ENCODE results near the gene GPC6.

Gene GPC6

GRCh38 chr13:93861818-93862217, 635.2 kb downstream of the GPC6 start:
- TF ChIP-seq CTCF (conservative IDR thresholded peaks at IDR 0.05) (no peak), ZFX (IDR thresholded peaks at IDR 0.05) (no peak)
- no peak overlapping the region for H3K27ac ChIP-seq

- TF ChIP-seq CTCF (conservative IDR thresholded peaks at IDR 0.05), result no peak
- TF ChIP-seq ZFX (IDR thresholded peaks at IDR 0.05), result no peak
- H3K27ac ChIP-seq, result no peak overlapping the region
Observed at GRCh38 chr13:93862259-93862658, 635.7 kb downstream of the GPC6 start.

- TF ChIP-seq CTCF (conservative IDR thresholded peaks at IDR 0.05) (no peak), ZFX (IDR thresholded peaks at IDR 0.05) (no peak)
- H3K27ac ChIP-seq, result no peak overlapping the region
Observed at GRCh38 chr13:93865235-93865634, 638.6 kb downstream of the GPC6 start.

- H3K27ac ChIP-seq, result no peak overlapping the region
- no peak for TF ChIP-seq CTCF (conservative IDR thresholded peaks at IDR 0.05)
- TF ChIP-seq ZFX (IDR thresholded peaks at IDR 0.05), result no peak
Observed at GRCh38 chr13:93867481-93867880, 640.9 kb downstream of the GPC6 start.

- no peak for TF ChIP-seq CTCF (conservative IDR thresholded peaks at IDR 0.05)
Observed at GRCh38 chr13:93872376-93872775, 645.8 kb downstream of the GPC6 start.

GRCh38 chr13:93872786-93873347, 646.3 kb downstream of the GPC6 start:
- no peak overlapping the region for H3K27ac ChIP-seq
- TF ChIP-seq ZFX (IDR thresholded peaks at IDR 0.05) (no peak), CTCF (conservative IDR thresholded peaks at IDR 0.05) (no peak)

More at GRCh38 chr13:93872376-93872775, 645.8 kb downstream of the GPC6 start:
- H3K27ac ChIP-seq, result no peak overlapping the region

- TF ChIP-seq CTCF (conservative IDR thresholded peaks at IDR 0.05) (no peak), ZFX (IDR thresholded peaks at IDR 0.05) (no peak)
- H3K27ac ChIP-seq, result no peak overlapping the region
Observed at GRCh38 chr13:93875547-93875946, 648.9 kb downstream of the GPC6 start.
